ENCODE data around the gene MTX1. TPM values are rescaled to one million over a fixed set of nuclear protein-coding genes. Genes with fewer than 3 reads are reported as not detected.

The MTX1 gene
- total RNA-seq, 1 donor from 2014 or later = 28.4 TPM

DNA sequence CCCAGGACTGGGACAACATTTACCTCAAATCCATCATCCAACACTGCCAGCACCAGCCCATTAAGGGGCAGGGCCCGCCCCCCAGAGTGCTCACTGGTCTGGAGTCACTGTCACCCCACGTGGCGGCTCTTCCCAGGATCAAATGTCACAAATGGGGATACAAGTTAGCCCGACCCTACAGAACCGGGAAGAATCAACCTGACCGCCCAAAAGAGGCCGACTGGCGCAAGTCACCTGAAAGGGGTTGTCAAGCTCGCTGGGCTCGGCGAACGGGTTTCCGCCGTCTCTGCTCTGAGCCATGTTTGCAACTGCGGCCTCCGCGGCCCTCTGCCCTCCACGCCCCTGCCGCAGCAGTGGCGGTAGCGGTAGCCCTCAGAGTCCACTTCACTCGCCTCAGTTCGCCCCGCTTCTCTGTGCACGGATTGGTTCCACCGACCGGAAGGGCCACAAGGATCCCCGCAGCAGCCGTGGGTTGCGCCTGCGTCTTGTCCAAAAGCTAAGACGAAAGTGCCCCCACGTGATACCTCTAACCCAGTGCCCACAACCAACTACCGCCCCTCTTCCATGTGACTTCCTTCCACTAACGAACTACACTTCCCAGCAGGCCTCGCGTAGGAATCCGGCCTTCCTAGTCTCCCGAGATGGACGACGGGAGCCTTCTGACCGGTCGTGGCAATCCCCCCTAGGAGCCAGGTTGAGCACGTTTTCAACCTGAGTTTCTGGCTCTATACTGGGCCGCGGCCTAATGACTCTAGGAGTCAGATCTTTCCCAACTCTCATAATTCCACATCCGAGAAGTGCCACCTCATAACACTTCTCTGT is 53.6 kb downstream of the MTX1 start, which contains the start of gene SCAMP3:
Gene SCAMP3, minus strand, starts transcription at position 509 of the 822 bp plus-strand sequence. Its CDS starts 209 bp downstream, at position 300.
- DNase-seq = peak; percentile 96
- Histone ChIP-seq H3K4me1 (peaks cover 12% of the 10 kb centered on the region), H3K27me3 (no peaks in the 10 kb centered on the region), H3K4me3 (peak within 1 kb of the TSS; percentile 97), H3K27ac (peak within 1 kb of the TSS; percentile 89), H3K36me3 (peaks cover 77% of the 10 kb centered on the region), H3K9me3 (no peaks in the 10 kb centered on the region)
- intact Hi-C loops (cut with DNase I) = no loop called here
- peak; percentile 99 for ATAC-seq
- TF ChIP-seq, protein P1, sequence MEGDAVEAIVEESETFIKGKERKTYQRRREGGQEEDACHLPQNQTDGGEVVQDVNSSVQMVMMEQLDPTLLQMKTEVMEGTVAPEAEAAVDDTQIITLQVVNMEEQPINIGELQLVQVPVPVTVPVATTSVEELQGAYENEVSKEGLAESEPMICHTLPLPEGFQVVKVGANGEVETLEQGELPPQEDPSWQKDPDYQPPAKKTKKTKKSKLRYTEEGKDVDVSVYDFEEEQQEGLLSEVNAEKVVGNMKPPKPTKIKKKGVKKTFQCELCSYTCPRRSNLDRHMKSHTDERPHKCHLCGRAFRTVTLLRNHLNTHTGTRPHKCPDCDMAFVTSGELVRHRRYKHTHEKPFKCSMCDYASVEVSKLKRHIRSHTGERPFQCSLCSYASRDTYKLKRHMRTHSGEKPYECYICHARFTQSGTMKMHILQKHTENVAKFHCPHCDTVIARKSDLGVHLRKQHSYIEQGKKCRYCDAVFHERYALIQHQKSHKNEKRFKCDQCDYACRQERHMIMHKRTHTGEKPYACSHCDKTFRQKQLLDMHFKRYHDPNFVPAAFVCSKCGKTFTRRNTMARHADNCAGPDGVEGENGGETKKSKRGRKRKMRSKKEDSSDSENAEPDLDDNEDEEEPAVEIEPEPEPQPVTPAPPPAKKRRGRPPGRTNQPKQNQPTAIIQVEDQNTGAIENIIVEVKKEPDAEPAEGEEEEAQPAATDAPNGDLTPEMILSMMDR (IDR thresholded peaks at IDR 0.05) = no peak

DNA sequence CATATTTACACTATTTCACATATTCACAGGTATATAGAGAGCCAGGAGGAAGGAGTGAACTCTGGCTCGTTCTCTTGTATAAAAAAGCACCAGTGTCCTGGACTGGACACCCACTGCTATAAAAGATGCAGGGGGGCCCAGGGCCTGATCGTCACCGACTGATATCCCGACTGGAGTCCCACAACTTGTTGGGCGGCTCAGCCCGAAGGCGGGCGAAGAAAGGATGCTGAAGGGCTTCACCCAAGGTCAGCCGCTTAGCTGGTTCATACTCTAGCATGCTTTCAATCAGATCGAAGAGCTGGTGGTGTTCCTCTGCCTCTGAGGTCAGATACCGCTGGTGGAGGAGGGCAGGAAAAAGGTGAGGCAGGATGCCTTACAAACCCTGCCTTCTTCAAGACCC is 54.6 kb downstream of the MTX1 start:
- Histone ChIP-seq H3K4me1 (peaks cover 12% of the 10 kb centered on the region), H3K9me3 (no peaks in the 10 kb centered on the region), H3K36me3 (peaks cover 77% of the 10 kb centered on the region), H3K27ac (no peak overlapping the region), H3K4me3 (no peak overlapping the region), H3K27me3 (no peaks in the 10 kb centered on the region)
- ATAC-seq = no peak
- TF ChIP-seq, protein P1 (IDR thresholded peaks at IDR 0.05) = no peak
- intact Hi-C loops (cut with DNase I) = no loop called here
- no peak for DNase-seq

Other genes starting within 250 kb of the MTX1 start
- 27.0 TPM for gene PYGO2, start 246.9 kb upstream of the MTX1 start, total RNA-seq
- 120 TPM for gene SHC1, start 237.9 kb upstream of the MTX1 start, total RNA-seq
- 27.0 TPM for gene CKS1B, start 234.0 kb upstream of the MTX1 start, total RNA-seq
- gene FLAD1, start 225.4 kb upstream of the MTX1 start, total RNA-seq = 29.0 TPM
- not detected for gene LENEP, start 215.1 kb upstream of the MTX1 start, total RNA-seq
- 80.4 TPM for gene ZBTB7B, start 205.9 kb upstream of the MTX1 start, total RNA-seq
- gene DCST2, start 174.9 kb upstream of the MTX1 start, total RNA-seq = 1.5 TPM
- gene DCST1, start 174.9 kb upstream of the MTX1 start, total RNA-seq = not detected
- 163 TPM for gene ADAM15, start 157.4 kb upstream of the MTX1 start, total RNA-seq
- gene EFNA4, start 145.0 kb upstream of the MTX1 start, total RNA-seq = 5.3 TPM
- 1.0 TPM for gene EFNA3, start 129.9 kb upstream of the MTX1 start, total RNA-seq
- gene EFNA1, start 80.8 kb upstream of the MTX1 start, total RNA-seq = 178 TPM
- 44.7 TPM for gene SLC50A1, start 72.8 kb upstream of the MTX1 start, total RNA-seq
- 71.1 TPM for gene DPM3, start 68.2 kb upstream of the MTX1 start, total RNA-seq
- gene KRTCAP2, start 35.4 kb upstream of the MTX1 start, total RNA-seq = 130 TPM
- 0.43 TPM for gene TRIM46, start 34.8 kb upstream of the MTX1 start, total RNA-seq
- 24.9 TPM for gene THBS3, start 798 bp upstream of the MTX1 start, total RNA-seq
- gene ENTREP3, start 46.8 kb downstream of the MTX1 start, total RNA-seq = 27.8 TPM
- gene SCAMP3, start 53.7 kb downstream of the MTX1 start, total RNA-seq = 70.9 TPM
- gene CLK2, start 64.8 kb downstream of the MTX1 start, total RNA-seq = 51.2 TPM
- 2.6 TPM for gene HCN3, start 68.8 kb downstream of the MTX1 start, total RNA-seq
- not detected for gene PKLR, start 92.7 kb downstream of the MTX1 start, total RNA-seq
- 225 TPM for gene FDPS, start 100.2 kb downstream of the MTX1 start, total RNA-seq
- gene RUSC1, start 112.2 kb downstream of the MTX1 start, total RNA-seq = 27.0 TPM

All from upper lobe of right lung (tissue), 1 donor.